ENCODE results near the gene COA1. TPM values are rescaled to one million over a fixed set of nuclear protein-coding genes. Genes with fewer than 3 reads are reported as not detected.
A peak's percentile ranks its signal among the peaks of the same experiment; 100 is the strongest.

Gene COA1
- total RNA-seq, 2 donors from 2014 or later = 104 to 144 TPM

- Mint-ChIP-seq H3K27ac (no peak within 1 kb of the TSS), H3K4me3 (peak within 1 kb of the TSS; percentile 62)
These were observed 28.9 kb upstream of the COA1 start, which contains the start of gene BLVRA for GRCh38 chr7:43758029-43758821. TSS of gene BLVRA (plus strand) at chr7:43758680. CDS start at chr7:43771159, 12,479 bp downstream.

GRCh38 chr7:43757073-43757720, 27.9 kb upstream of the COA1 start:
- no peaks in the 10 kb centered on the region for H3K36me3 Mint-ChIP-seq (ENCODE audit: low read depth)
- H3K27me3 Mint-ChIP-seq (ENCODE audit: insufficient read depth) = peaks cover 34% of the 10 kb centered on the region
- H3K27ac ChIP-seq (ENCODE audit: low read depth, low read length) = no peak overlapping the region
- H3K4me1 Mint-ChIP-seq = peaks cover 11% of the 10 kb centered on the region
- DNase-seq = no peak
- no peak overlapping the region for H3K9ac ChIP-seq (ENCODE audit: extremely low read depth, low read length, poor library complexity, severe bottlenecking)
- no peaks in the 10 kb centered on the region for H3K9me3 ChIP-seq (ENCODE audit: control insufficient read depth, low read length)
- no peaks in the 10 kb centered on the region for H3K36me3 ChIP-seq (ENCODE audit: control insufficient read depth, insufficient read depth, low read length)
- H3K4me1 ChIP-seq (ENCODE audit: control insufficient read depth, insufficient read depth, low read length) = no peaks in the 10 kb centered on the region
- H3K9me3 Mint-ChIP-seq = no peaks in the 10 kb centered on the region
- H3K4me3 ChIP-seq (ENCODE audit: low read length) = no peak overlapping the region
- TF ChIP-seq CTCF (conservative IDR thresholded peaks at IDR 0.05) = no peak
- 84 to 94% methylated on average over 2 of the region's 2 CpGs for WGBS, 2 experiments (ENCODE audit: insufficient coverage in 1 of 2, insufficient read length in 1 of 2)
- H3K27me3 ChIP-seq (ENCODE audit: control insufficient read depth, insufficient read depth, low read length, poor library complexity, severe bottlenecking) = peaks cover 38% of the 10 kb centered on the region
- H3K4me3 Mint-ChIP-seq = peak overlapping the region; percentile 62
- no peak overlapping the region for H3K27ac Mint-ChIP-seq

More at GRCh38 chr7:43758029-43758821, 28.9 kb upstream of the COA1 start, which contains the start of gene BLVRA:
- DNase-seq = peak; percentile 86
- Mint-ChIP-seq H3K36me3 (ENCODE audit: low read depth) (no peaks in the 10 kb centered on the region), H3K4me1 (peaks cover 15% of the 10 kb centered on the region), H3K27me3 (ENCODE audit: insufficient read depth) (peaks cover 34% of the 10 kb centered on the region), H3K9me3 (no peaks in the 10 kb centered on the region)
- H3K4me3 ChIP-seq (ENCODE audit: low read length) = peak within 1 kb of the TSS; percentile 80
- peaks cover 38% of the 10 kb centered on the region for H3K27me3 ChIP-seq (ENCODE audit: control insufficient read depth, insufficient read depth, low read length, poor library complexity, severe bottlenecking)
- no peak for TF ChIP-seq CTCF (conservative IDR thresholded peaks at IDR 0.05)
- WGBS, 2 experiments (ENCODE audit: insufficient coverage in 1 of 2, insufficient read length in 1 of 2) = 3 to 12% methylated on average over 16 to 67 of the region's 67 CpGs
- no peak within 1 kb of the TSS for H3K27ac ChIP-seq (ENCODE audit: low read depth, low read length)
- H3K36me3 ChIP-seq (ENCODE audit: control insufficient read depth, insufficient read depth, low read length) = no peaks in the 10 kb centered on the region
- H3K9me3 ChIP-seq (ENCODE audit: control insufficient read depth, low read length) = no peaks in the 10 kb centered on the region
- H3K9ac ChIP-seq (ENCODE audit: extremely low read depth, low read length, poor library complexity, severe bottlenecking) = peak within 1 kb of the TSS; percentile 34
- H3K4me1 ChIP-seq (ENCODE audit: control insufficient read depth, insufficient read depth, low read length) = no peaks in the 10 kb centered on the region

GRCh38 chr7:43756368-43757072, 27.2 kb upstream of the COA1 start:
- Histone ChIP-seq H3K9ac (ENCODE audit: extremely low read depth, low read length, poor library complexity, severe bottlenecking) (no peak overlapping the region), H3K4me3 (ENCODE audit: low read length) (no peak overlapping the region), H3K4me1 (ENCODE audit: control insufficient read depth, insufficient read depth, low read length) (no peaks in the 10 kb centered on the region), H3K27me3 (ENCODE audit: control insufficient read depth, insufficient read depth, low read length, poor library complexity, severe bottlenecking) (peaks cover 38% of the 10 kb centered on the region), H3K36me3 (ENCODE audit: control insufficient read depth, insufficient read depth, low read length) (no peaks in the 10 kb centered on the region), H3K27ac (ENCODE audit: low read depth, low read length) (no peak overlapping the region), H3K9me3 (ENCODE audit: control insufficient read depth, low read length) (no peaks in the 10 kb centered on the region)
- peaks cover 11% of the 10 kb centered on the region for H3K4me1 Mint-ChIP-seq
- H3K36me3 Mint-ChIP-seq (ENCODE audit: low read depth) = no peaks in the 10 kb centered on the region
- TF ChIP-seq CTCF (conservative IDR thresholded peaks at IDR 0.05) = no peak
- peaks cover 34% of the 10 kb centered on the region for H3K27me3 Mint-ChIP-seq (ENCODE audit: insufficient read depth)
- 100% methylated on average over 1 of the region's 1 CpG for WGBS, 2 experiments (ENCODE audit: insufficient coverage in 1 of 2, insufficient read length in 1 of 2)
- no peak for DNase-seq
- no peak overlapping the region for H3K27ac Mint-ChIP-seq
- no peaks in the 10 kb centered on the region for H3K9me3 Mint-ChIP-seq
- H3K4me3 Mint-ChIP-seq = no peak overlapping the region
